ENCODE measurements around the gene SETD3.

The SETD3 gene

DNA sequence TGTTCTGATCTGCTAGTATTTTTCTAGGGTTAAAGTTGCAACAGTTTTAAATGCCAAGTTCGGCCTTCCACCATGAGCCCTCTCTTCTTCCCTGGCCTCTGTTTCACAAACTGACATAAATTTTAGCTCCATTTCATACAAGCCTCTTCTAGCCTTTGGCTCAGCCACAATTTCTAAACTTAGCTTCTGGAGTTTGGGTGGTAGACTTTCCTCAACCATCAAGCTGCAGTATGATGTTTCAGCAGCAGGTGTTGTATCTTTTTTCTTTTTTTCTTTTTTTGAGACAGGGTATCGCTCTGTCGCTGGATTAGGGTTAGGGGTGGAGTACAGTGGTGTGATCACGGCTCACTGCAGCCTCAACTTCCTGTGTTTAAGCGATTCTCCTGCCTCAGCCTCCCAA is 29.4 kb downstream of the SETD3 start:
- no peak for DNase-seq

DNA sequence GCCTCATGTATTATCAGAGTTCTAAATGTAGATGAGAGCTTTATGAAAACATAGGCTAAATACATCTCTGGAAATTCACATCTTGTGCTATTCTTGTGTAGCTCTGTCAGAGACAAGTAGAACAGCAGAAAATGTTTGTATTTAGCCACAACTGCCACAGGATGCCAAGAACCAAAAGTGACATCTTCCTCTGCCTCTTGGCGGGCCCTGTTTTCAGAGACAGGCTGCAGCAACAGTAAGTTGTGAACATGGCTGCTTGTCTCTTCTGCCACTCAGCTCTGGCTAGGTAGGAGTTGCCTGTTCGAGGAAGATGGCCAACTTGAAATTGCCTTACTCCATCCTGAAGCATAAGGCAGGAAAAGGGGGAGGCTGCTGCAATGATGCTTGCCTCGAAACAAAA is 30.4 kb downstream of the SETD3 start:
- DNase-seq = no peak

DNA sequence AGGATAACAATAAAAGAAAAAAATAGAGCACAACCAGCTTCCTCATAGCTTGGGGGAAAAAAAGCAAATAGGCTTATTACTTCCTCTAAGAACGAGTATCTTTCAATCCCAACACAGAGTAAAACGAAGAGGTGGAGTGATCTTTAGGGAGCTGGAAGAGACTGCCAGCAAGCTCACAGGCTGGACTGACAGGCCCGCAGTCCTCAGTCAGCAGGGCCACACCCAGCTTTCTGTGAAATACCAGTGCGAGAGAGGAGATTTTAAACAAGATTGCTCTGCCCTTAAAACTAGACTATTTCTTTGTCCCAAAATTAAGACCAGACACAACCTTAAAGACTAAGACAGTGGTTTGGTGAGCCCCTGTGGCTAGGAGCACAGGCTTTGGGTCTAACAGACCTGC is 32.9 kb downstream of the SETD3 start:
- DNase-seq = no peak

DNA sequence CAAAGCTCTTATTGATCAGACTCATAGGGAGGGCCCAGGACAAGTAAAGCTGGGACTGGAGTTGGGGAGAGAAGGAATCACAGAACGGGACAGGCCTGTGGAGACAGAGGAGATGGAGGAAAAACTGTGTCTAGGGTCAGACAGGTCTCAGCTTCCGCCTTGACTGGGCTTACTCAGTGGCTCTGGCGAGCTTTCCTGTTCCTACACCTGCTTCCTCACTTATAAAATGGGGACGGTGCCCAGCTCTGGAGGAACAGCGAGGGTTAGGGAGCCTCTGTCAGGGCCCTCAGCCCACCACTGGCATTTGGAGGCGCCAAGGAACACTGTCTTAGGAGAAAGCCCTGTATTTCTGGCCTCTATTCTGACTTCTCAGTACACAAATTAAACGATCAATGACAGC is 34.7 kb downstream of the SETD3 start:
- no peak for DNase-seq

DNA sequence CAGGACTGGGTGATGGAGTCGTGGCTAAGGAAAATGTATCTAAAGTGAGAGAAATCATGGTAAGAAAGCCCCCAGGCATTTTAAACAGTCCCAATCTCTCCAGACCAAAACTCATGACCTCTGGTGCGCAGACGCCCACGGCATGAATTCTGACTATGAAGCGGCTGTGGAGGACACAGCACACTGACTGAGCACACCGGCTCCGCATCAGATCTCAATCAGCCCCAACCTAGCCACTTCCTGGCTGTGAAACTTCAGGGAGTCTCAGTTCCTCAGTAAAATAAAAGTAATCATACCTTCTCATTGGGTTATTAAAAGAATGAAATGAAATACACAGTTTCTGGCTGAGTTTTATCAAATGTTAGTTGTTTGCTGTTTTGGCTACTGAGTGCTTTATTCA is 38.7 kb downstream of the SETD3 start:
- DNase-seq = no peak

DNA sequence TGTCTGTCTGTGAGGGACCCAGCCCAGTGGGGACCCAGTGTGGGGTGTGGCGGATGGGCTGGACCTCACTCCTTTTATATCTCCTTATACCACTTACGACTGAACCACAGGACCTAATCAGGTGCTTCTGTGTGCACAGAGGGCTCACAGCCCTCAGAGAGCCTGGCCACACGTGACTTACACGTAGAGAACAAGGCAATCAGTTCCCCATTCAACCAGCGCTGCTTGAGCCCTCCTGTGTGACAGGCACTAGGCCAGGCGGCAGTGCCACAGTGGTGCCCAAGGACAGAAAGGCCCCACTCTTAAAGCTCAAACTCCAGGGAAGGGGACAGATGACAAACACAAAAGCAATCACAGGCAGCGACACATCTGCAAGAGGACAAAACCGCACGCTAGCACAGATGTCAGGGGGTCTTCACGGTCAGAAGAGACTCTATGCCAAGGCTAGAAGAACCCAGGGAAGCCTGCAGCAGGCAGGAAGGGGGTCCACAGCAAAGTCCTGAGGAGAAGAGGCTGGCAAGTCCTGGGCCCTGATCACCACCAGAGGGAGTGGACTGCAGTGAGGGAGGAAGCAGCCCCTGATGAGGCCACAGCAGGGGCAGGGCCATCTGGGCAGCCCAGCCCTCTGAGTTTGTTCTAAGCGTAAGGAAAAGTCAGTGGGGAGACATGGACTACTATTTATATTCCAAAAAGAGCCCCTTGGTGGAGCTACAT is 39.3 kb downstream of the SETD3 start:
- DNase-seq = no peak

DNA sequence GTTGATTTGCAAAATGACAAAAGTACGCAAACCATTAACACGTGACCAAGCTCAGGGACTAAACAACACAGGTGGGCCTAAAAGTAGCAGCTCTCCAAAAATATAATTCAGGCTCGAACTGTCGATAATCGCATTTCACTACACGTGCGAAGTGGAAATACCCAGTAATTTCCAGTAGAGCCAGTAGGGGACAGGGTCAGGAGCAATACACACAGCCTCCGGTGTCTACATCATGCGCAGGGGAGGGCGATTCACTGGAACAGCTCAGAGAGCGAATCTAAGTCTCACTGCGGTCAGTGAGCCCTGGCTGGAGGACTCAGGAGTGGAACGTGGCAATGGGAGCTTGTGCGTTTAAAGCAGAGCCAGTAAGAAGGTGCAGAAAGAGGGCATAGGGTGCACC is 40.4 kb downstream of the SETD3 start:
- DNase-seq = no peak

DNA sequence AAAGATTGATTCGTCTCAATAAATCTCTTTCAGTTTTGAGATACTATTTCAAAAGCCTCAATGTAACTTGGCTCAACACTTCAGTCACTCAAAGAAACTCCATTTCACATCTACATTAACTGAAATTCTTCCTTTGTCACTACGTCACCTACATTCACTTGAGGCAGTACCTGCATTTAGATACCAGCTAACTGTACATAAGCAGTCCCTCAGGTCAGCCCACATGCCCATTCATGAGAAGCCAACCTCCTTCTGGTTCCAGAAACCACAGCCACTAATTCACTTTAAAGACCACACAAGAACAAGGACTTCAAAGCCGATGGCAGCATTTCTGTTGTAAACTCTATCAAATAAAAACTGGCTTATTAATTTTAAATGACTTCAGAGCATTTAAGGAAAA is 43.0 kb downstream of the SETD3 start:
- no peak for DNase-seq

DNA sequence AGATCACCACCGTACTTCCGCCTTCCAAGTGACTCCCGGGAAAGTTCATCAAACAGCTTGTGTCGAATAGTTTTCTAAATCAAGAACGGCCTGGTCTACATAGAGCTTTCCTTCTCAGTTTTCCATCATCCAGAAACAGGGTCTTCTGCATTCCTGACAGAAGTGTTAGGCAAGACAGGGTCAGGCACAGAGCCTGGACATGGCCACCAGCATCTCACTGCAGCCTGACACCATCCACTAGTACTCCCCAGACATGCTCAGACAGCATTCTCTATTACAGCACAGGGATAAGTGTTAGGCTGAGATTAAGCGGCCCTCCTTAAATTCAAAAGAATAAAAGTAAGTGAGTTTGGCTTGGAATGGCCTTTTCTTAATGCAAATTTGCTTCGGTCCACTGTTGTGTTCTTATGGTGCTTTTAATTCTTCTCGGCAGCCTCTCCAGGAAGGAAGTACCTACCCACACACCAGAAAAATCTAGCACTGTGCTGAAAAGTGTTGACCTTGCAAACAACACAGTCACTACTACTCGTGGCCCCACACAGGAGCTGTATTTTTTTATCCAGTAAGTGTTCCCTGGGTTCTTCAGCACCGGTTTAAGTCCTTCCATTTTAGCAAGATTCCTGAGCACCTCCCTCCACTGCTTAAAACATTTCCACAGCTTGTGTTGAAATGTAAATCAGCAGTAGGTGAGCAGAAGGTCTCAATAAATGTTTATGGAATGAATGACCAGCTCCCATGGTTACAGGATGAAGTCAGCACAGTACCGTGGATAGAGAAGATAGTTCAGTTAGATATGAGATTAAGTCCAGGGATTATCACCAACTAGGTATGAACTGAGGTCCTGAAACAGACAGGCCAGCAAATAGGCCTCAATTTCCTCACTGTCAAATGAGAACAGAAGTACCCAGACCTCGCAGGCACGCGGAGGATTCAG is 44.1 kb downstream of the SETD3 start:
- no peak for DNase-seq

DNA sequence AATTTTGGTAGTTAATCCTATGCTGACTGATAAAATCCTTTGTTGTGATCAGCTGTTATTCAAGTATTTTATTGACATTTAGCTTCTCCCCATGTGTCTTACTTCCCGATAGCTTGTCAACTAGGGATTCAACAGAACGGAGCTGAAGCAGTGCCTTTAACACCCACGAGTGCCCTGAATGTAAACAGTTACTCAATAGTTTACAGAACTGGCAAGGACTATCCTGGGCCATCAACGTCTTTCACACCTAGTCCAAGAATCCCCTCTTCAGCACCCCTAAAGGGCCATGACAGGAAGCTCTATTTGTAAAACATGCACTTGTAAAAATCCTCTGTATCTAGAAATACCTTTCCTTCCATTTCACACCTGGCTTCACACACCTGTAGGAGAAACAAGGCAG is 45.3 kb downstream of the SETD3 start:
- DNase-seq = no peak

DNA sequence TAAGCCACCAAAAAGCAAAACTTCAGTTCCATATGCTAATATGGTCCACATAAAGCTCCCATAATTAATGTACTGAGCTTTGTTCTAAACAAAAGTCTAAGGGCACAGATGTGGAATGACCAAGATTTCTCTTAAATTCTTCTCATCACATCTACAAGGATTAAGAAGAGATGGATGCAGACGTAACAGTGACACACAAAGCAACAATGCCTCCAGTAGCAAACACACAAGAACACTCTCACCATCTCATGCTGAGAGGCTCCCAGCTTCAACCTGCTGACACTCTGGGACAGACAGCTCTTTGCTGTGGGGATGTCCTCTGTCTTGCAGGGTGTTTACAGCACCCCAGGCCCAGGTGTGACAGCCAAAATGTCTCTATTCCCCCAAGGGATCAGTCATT is 48.2 kb downstream of the SETD3 start:
- DNase-seq = no peak

DNA sequence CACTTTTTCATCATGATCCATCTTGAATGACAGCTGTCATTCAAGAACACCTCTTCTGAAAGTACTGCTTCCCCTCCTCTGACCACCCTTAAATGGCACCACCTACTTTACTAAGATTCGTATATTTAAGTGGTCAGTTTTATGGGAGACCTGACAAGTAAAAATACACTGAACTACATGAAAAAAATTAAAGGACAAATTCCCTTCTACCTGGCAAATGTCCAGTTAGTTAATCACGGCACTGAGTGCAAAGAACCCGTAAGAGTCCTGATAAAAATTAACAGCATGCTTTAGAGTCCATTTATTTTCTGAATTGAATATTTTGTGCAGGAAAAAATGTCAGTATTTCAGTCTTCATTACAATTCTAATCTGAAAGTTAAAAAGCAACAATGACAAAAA is 48.7 kb downstream of the SETD3 start:
- DNase-seq = no peak

DNA sequence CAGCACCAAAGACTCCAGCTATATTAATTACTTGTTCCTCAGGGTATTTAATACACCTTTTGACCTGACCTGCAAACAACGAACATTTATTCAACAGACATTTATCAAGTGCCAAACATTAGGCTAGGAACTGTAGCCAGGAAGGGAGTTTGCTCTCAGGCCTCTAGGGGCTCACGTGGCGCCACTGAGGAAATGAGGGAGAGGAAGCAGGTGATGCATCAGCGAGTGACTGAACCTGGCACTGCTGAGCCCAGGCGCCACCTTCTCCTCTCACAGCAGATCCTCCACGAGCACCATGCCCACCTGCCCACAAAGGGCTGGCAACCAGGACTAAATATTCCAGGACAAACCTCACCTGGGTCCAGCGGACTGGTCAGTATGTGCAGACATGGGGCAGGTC is 50.2 kb downstream of the SETD3 start:
- peak; percentile 46 for DNase-seq

DNA sequence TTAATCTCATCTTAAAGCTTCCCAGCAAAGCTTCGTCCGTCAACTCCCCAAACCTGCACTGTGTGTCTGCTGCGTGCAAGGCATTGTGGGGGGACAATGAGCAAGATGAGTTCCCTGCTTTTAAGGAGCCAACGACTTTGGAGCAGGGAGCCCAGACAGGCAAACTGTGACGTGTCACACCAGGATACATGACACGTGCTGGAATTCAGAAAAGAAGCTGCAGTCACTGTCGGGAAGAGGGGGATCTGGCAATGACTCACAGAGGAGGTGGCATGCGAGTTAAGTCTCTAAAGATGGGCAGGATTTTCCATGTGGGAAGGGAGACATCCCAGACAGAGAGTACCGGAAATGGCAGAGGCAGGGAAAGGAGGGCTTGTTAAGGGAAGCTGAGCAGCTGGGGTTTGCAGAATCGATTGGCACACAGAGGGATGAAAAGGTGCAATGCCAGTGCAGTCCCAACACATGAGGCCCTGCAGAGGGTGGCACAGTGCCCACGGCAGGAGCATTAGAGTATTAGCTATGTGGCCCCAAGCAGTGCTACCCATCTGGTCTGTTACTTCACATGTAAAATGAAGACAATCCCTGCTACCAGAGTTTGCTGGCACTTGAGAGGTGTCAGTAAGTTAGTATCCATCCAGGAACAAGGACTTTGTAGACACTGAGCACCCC is 52.9 kb downstream of the SETD3 start:
- no peak for DNase-seq

DNA sequence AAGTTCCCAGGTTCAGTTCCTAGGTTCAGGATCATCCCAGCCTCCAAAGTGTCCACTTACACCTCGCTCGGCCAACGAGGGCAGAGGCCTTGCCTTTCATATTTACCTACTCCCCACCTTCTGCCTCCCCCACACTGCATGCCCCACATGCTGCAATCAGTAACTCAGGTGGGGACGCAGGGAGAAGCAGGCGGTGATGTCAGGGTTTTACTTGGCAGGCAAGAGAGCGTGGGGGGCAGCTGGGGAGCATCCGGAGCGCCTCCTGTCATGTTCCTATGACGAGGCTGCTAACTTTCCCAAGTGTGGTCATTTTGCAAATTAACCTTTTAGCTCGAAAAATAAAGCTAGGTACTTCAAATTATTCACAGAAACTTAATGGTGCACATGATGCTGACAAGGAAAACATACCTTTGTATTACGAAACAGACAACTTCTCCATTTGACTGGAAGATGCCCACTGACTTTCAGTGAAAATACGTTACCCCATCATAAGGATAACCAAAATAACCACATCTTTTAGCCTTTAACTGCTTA is 53.8 kb downstream of the SETD3 start:
- DNase-seq = no peak

DNA sequence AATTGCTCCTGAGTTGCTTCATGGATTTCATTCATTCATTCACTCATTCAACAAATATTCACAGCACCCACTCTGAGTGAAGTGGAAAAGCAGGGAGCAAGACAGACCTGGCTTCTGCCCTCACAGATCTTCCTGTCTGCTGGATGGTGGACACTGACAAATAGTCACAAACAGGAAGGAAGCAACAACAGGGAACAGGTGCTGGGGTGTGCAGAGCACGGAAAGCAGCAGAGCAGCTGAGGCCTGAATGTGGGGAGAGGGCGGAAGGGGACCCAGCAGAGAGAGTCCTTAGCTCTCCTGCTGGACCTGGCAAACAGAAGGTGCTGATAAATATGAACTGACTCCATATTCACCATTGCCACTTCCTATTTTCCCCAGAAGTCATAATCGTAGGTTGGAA is 54.4 kb downstream of the SETD3 start:
- no peak for DNase-seq

DNA sequence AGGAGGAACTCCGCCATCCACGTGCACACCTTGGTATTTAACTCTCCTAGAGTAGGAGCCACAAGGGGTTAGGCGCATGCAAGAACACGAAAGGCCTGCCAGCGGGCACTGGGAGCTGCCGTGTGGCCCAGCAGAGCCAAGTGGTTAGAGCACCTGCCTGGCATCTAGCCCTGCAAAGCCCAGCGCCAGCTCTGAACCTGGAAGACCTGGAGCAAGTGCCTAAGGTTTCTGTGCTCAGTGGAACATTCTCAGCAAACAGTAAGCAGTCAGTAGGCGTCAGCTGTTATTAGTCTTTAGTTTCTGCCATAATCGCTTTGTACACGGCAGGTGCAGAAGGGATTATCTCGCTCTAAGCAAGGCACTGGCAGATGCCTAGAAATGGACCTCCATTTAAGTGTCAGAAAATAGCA is 55.4 kb downstream of the SETD3 start:
- no peak for DNase-seq

DNA sequence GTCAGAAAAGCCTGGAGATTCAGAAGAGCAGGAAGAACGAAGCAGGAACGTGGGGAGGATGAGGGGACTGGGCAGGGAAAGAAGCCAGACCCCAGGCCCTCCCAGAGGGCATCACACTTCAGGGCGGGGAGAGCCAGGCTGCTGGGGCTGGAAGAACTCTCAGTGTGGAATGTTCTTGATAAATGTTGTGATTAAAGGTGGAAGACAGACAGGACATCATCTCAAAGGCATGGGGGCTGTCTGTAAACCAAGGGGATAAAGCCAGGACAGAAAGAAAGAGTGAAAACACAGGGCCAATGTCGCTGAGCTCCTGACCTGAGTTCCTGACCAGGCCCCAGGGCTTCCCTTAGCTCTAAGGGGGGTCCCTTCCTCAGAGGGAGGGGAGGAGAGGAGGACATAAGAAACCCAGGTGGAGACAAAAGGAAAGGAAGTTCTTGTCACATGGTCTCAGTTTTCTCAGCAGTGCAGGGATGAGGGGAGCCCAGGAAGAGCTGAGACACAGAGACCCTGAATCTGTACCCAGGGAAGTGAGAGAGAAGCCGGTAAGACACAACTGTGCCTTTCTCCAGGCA is 56.3 kb downstream of the SETD3 start:
- no peak for DNase-seq

DNA sequence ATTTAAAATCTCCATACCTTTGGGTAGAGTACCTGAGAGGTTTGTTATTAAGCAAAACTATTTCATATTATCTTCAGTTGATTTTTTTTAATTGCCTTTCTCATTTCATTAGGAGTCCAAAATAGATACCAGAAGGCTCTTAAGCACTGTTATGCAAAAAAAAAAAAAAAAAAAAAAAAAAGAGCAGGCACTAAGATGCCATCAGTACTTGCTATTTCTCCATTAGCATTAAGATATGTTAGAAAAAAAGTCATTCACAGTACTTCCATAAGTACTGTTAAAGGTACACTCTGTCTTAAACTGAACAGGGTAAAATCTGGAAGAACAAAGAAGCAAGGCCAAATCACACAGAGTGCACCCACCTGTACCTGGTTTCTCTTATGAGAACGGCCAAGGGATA is 57.2 kb downstream of the SETD3 start:
- DNase-seq = no peak

DNA sequence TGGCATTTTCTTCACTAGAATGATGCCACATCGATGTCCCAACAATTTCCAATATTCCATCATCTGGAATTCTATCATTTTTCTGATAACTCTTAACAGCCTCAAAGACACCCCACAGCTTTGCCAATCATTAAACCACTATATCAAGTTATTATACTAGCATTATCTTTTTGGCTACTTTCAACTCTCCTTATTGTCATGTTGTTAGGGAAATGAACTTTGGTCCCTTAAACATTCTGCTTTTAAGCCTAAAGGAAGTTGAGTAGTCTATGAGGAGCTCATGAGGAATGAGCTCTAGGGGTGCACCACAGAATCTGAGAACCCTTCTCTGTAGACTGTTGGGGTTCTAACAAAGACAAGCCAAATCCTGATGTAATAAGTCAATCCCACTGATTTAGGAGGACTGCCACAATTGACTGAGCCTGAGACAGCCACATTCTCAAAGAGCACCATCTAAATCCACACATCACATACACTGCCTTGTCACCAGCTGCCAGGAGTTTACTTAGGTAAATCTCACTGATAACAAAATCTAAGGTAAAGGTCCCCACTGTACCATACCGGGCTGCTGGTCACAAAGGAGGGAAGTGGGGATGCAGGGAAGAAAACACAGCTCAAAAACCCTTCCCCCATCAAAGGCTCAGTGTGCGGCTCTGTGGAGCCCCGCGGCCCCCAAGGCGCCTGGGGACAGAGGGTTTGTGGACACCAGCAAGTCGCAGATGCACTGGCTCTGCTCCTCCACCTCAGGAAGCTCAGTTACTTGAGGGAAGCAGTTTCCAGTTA is 58.2 kb downstream of the SETD3 start:
- no peak for DNase-seq

DNA sequence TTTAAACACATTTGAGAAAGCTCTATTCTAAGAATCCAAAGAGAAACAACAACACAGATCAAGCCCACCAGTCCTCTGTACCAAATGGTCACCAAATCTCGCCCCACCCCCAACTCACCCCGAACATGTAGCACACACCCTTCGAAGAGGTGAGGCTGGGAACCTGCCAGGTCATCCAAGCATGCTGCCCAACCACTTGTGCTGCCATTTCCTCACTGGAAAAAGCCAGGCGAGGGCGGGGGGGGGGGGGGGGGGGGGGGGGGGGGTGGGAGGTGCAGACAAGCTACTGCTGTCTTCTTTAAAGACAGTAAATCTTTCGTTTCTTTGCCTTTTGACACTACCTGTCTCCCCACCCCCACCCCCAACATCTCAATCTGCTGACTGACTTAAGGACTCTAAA is 59.9 kb downstream of the SETD3 start:
- no peak for DNase-seq

DNA sequence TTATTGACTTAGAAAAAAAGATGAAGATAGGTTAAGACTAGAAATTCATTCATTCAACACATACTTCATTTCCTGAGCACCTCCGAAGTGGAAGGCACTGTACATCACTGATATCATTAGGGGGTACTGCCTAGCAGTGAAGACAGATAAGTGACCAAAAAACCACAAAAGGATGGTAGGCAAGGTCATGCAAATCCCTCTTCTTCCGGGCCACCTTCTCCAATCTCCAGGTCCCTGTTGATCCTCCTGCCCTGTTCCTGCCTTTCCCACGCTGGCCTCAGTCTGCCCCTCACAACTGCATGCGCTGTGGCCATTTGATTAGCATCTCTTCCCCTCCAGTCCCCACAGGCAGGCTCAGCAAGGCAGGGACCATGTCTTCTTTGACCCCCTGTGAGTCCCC is 60.8 kb downstream of the SETD3 start:
- no peak for DNase-seq

Data from stimulated activated CD8-positive, alpha-beta memory T cell treated with anti-CD3 and anti-CD28 coated beads, Interleukin-4, amount 100 ng/mL, for 48 hours (primary cell).